KBM-7 (cell line): Measurements from ENCODE around the gene HSPB1.
"Not testable (repeated sequence)": the region's sequence is repeated elsewhere in the genome, so short reads cannot be mapped to it uniquely, and the experiment has no call there.

Source experiments
- DNase-seq: peaks from one replicate; pipeline ENCODE4 v3.0.0-alpha.2; 2015
- in situ Hi-C: fragments of 300-500 bp; cut with MboI; formaldehyde crosslinking; loops from 2 replicates; pipeline ENCODE4 v1.14.3; 2020; ENCODE audit warnings: low sequenced_read_pairs, low pct_unique_long_range_greater_than_20kb, mixed read lengths

Gene HSPB1

GRCh38 chr7:76301000-76301399, 1.5 kb upstream of the HSPB1 start:
- in situ Hi-C loops = no loop called here
- DNase-seq = no peak

- in situ Hi-C loops = no loop called here
Observed at GRCh38 chr7:76303202-76304147, 1.0 kb downstream of the HSPB1 start.

DNA sequence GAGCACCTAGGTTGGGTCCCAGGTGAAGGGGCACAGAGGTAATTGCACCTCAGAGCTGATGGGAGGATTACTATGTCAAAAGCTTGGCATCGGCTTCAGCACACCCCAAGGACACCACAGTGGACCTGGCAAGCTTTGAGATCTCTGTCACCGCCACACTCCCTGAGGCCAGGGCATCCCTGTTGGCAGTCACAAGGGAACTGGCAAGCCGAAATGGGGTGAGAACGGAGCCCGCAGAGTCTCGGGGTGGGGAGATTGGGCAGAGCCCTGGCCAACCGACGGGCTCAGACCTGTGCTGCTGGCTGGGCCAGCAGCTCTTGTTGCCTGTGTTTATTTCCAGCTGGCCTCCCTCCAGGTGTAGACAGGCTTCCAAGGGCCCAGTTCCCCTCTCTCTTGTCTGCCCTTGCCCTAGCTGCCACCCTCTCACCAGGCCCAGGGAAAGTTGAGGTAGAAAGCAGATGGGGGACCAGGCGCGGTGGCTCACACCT, 2.5 kb downstream of the HSPB1 start:
- no peak for DNase-seq
- in situ Hi-C loops = no loop called here

More at GRCh38 chr7:76303202-76304147, 1.0 kb downstream of the HSPB1 start:
- DNase-seq = peak; percentile 98

DNA sequence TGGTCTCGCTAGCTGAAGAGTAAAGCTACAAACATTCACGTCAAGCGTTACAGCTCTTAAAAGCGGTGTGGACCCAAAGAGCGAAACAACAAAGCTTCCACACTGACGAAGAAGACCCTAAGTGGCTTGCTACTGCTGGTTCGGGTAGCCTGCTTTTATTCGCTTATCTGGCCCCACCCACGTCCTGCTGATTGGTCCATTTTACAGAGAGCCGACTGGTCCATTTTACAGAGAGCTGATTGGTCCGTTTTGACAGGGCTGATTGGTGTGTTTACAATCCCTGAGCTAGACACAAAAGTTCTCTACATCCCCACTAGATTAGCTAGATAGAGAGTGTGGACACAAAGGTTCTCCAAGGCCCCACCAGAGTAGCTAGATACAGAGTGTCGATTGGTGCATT, 6.4 kb downstream of the HSPB1 start:
- DNase-seq, in situ Hi-C loops: not testable (repeated sequence)

- in situ Hi-C loops, DNase-seq: not testable (repeated sequence)
Observed at GRCh38 chr7:76309341-76310101, 7.0 kb downstream of the HSPB1 start.

DNA sequence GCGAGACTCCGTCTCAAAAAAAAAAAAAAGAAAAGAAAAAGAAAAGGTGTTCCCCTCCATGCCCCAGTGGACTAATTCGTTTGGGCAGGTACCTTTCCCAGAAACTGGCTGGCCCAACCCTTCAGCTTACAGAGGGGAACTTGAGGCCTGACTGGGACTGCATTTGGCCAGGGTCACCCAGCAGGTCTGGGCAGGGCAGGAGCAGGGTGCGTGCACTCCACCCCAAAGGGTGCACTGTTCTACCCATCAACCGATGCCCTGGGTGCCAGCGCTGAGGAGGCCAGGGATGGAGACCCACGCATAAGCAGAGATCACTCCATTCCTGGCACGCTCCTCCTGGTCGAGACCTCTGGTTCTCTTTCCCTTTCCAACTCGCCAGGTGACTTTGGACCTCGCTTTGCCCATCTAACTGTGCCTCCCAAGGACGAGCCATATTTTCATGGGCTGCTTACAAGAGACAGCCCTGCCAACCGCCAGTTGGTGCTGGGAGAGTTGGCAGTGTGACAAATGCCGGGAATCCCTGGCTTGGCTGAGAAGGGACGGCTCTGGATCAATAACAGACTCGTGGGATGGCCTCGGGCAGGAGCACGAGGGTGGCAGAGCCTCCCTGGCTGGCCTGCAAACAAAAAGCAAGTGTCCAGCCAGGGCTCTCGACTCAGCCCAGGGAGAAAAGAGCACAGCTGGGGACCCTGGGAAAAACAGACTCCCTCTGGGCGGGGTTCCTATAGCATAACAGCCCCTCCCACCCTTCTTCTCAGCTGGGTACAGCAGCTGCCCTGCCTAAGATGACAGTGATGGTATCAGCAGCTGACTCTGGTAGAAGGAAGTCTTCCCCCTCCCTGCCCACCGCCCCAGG, 7.9 kb downstream of the HSPB1 start:
- in situ Hi-C loops = no loop called here
- no peak for DNase-seq

DNA sequence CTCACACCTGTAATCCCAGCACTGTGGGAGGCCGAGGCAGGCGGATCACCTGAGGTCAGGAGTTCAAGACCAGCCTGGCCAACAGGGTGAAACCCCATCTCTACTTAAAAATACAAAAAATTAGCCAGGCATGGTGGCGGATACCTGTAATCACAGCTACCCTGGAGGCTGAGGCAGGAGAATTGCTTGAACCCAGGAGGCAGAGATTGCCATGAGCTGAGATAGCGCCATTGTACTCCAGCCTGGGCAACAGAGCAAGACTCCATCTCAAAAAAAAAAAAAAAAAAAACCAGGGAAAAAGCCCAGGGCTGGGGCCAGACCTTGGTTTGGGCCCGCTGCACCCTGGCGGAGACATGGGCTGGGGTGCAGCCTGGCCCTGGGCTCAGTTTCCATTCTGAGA, 9.4 kb downstream of the HSPB1 start:
- in situ Hi-C loops, DNase-seq: not testable (repeated sequence)

DNA sequence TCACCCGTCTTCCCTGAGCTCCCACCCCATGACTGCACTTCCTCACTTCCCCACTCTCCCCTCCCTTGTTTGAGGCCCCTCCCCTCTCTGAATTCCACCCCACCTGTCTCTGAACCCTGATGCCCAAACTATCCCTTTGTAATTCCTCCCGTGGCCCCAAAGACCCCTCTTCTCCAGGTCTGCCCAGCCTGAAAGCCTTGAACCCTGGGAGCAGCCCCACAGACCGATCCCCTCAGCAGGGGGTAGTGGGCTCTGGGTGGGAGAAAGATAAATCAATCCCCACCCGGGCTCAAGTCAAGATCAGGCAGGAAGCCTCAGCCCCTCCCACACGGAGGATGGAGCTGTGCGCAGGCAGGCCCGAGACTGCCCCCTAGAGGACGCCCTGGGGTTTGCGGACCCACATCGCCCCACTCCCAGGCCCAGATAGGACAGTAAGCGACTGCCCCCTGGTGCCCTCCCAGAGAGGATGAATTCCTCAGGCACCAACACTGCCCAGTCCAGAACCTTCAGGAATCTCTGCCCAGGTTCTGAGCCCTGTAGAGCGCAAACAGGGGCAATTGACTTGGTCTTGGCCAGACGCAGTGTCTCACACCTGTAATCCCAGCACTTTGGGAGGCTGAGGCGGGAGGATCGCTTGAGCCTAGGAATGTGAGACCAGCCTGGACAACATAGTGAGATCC, 11.7 kb downstream of the HSPB1 start:
- in situ Hi-C loops = no loop called here

GRCh38 chr7:76314740-76315139, 12.3 kb downstream of the HSPB1 start:
- DNase-seq, in situ Hi-C loops: not testable (repeated sequence)

More for the DNA sequence above, 11.7 kb downstream of the HSPB1 start:
- DNase-seq = peak; percentile 98

- in situ Hi-C loops = no loop called here
- no peak for DNase-seq
Observed at GRCh38 chr7:76315364-76315763, 12.9 kb downstream of the HSPB1 start.

- in situ Hi-C loops = no loop called here
- no peak for DNase-seq
Observed at GRCh38 chr7:76316984-76317781, 14.7 kb downstream of the HSPB1 start.

DNA sequence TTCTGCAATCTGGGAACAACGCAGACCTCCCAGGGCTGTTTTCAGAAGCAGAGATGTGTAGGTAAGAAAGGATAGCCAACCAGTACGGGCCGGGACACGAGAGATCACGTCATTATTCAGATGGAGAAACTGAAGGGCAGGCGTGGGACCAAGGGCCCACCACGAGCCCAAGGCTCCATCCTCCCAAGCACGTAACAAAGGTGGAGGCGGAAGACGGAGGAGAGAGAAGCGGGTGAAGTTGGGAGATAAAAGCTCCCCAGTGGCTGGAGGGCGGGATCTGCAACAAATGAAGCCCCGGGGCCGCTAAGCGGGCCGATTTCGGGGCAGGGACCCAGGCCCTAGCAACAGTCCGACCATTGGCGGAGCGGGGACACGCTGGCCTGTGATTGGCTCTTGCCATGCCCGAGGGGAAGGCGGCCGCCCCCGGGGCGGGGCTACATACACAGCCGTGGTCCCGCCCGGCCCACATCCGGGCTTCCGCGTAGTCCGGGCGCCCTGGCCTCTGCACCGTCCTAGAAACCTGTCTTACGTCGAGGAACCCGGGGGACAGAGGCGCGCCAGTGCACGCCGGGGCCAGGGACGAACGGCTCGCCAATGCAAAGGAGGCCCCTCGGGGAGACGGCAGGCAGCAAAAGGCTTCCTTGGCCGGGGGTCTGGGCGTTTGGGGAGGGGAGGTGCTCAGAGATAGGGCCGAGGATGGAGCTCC, 15.5 kb downstream of the HSPB1 start:
- DNase-seq = peak; percentile 97
- in situ Hi-C loops = no loop called here

DNA sequence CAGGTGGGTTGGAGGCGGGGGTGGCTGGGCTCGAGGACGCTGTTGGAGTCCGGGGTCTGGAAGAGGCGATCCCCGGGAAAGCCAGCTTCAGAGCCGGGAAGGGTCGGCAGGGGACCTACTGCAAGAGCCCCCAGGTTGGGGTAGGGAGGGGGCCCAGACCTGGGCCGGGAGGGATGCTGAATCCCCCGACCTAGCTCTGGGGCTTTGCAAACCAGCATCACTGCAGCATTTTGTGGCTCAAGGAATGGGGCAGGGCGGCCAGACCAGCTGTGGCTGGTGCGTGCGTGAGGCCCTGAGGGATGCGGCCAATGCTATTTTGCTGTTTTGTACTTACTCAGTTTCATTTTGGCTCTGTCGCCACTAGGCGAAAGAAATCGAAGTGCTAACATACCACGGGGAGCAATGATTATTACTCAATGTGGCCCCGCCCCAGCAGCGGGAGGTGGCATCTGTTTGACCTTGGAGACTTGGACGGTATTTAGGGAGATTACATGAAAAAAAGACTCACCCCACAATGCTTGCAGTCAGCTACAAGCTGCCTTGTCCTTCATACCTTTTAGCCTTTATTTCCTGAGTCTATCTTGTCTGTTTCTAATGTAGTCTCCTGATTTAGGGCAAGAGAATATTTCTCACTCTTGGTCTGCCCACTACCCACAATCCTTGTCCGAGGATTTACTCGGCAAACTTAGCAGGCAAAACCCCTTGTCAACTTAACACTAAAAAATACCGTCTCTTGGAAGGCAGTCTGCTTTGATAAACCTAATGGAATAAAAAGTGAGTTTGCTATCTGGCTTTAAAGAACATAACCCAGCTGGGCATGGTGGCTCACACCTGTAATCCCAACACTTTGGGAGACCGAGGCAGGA, 16.2 kb downstream of the HSPB1 start:
- DNase-seq = peak; percentile 78
- in situ Hi-C loops = no loop called here

GRCh38 chr7:76325092-76325491, 22.6 kb downstream of the HSPB1 start:
- no peak for DNase-seq
- in situ Hi-C loops = no loop called here

- in situ Hi-C loops = no loop called here
- no peak for DNase-seq
Observed at GRCh38 chr7:76325811-76326210, 23.3 kb downstream of the HSPB1 start.

DNA sequence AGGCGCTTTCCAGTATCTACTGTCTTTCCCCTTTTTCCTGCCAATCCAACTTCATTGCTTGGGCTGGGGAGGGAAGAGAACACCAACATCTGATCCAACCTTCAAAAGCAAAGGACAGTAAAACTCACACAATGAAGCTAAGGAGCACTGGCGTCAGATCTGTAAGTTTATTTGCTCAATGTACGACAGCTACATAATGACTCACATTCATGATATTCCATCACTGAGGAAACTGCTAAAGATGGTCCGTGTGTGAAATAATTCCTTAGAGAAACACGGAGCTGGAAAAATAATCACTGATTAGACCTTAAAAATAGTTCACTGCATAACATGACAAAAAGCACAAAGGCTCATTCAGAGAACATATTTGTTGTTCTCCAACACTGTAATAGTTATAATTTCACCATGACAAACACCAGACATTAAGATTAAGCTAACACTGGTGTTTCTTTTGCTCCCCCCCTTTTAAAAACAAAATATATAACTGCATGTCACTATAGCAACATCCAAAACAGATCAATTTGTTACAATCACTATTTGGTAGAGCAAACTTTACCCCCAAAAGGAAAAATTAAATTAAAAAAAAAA, 24.3 kb downstream of the HSPB1 start:
- in situ Hi-C loops = no loop called here
- no peak for DNase-seq
